ENCODE data around the gene CLN6.

DNA sequence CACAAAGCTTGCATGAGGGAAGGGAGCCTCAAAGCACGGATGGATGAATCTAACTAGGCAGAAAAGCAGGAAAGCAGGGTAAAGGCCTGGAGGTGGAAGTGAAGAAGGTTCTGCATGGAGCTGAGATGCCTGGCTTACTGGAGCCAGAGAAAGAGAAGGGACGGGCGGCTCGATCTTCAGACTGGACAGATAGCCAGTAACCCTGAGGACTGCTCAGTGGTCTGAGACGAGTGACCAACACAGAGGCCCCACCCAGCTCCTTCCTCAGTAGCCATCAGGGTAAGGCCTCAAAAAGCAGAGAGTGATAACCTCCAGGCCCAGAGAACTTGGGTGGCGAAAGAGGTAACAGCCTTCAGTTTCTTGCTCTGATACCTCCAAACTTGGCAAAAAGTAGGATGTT lies 6.4 kb downstream of the CLN6 start:
- TF ChIP-seq KLF1 (tag; IDR thresholded peaks at IDR 0.05) (no peak), SRF (CRISPR knock-in tag; IDR thresholded peaks at IDR 0.05) (no peak), CTCF (IDR thresholded peaks at IDR 0.05 in 2 of 3, conservative IDR thresholded peaks at IDR 0.05 in 1 of 3; ENCODE audit: insufficient read depth in 2 of 3, low read depth in 1 of 3, low read length in 3 of 3) (no peak), ZC3H11A (IDR thresholded peaks at IDR 0.05; ENCODE audit: low read depth, low read length) (no peak), IFI16 (CRISPR knock-in tag; IDR thresholded peaks at IDR 0.05) (no peak), MXI1 (IDR thresholded peaks at IDR 0.05; ENCODE audit: low read depth, low read length) (no peak), HNRNPUL1 (IDR thresholded peaks at IDR 0.05; ENCODE audit: low read length) (no peak), FOXA3 (CRISPR knock-in tag; conservative IDR thresholded peaks at IDR 0.05 in 1 of 2, IDR thresholded peaks at IDR 0.05 in 1 of 2) (no peak), ZNF398 (CRISPR knock-in tag; IDR thresholded peaks at IDR 0.05) (no peak), POLR2AphosphoS5 (IDR thresholded peaks at IDR 0.05; ENCODE audit: control insufficient read depth, insufficient read depth, low read depth, low read length) (no peak), BACH1 (tag; IDR thresholded peaks at IDR 0.05) (no peak)
